T-cell (primary cell): Measurements from ENCODE around the gene MANBA. TPM values are rescaled to one million over a fixed set of nuclear protein-coding genes. Genes with fewer than 3 reads are reported as not detected.
"Not testable (repeated sequence)": the region's sequence is repeated elsewhere in the genome, so short reads cannot be mapped to it uniquely, and the experiment has no call there.

ENCODE experiments used
- ATAC-seq, 4 experiments: fragments of 200-7000 bp in 3 of 4; fragments of 150-1000 bp in 1 of 4; cut with Tn5 transposase; replicated peaks in 1 of 4; 1 replicate in 3 of 4; 2 replicates in 1 of 4; pipeline ENCODE4 v1.10.0; 2021; ENCODE audit warnings: moderate library complexity in 3 of 4, mild to moderate bottlenecking in 2 of 4, moderate number of reproducible peaks in 1 of 4
- CTCF ChIA-PET, 2 donors: fragments of 300-600 bp; sonication (Branson Sonifier 250); formaldehyde crosslinking; loops; one replicate each; lab custom pipeline; 2022; ENCODE audit warnings: antibody characterized with exemption in 2 of 2; lab: Charles Lee
- POLR2A ChIA-PET, 2 donors: fragments of 300-600 bp; sonication (Branson Sonifier 250); formaldehyde crosslinking; loops; one replicate each; lab custom pipeline; 2022; ENCODE audit warnings: antibody characterized with exemption in 2 of 2; lab: Charles Lee
- DNase-seq, 35 experiments: peaks; one replicate each; pipeline versions ENCODE4 v3.0.0 to v3.0.0-alpha.2; 2013 to 2023
- H3K27ac ChIP-seq: one replicate; pipeline ENCODE4 v1.5.1; 2013; ENCODE audit warnings: low read length
- H3K27me3 ChIP-seq, 2 experiments: replicated peaks in 1 of 2; 1 replicate in 1 of 2; 2 replicates in 1 of 2; pipeline versions ENCODE4 v1.6.1 to v1.7.0; 2013; ENCODE audit warnings: low read length in 1 of 2, mixed read lengths in 1 of 2; ENCODE audit not compliant: control insufficient read depth in 2 of 2, insufficient read depth in 2 of 2; ENCODE audit errors: extremely low read depth in 1 of 2
- H3K36me3 ChIP-seq, 2 donors: 1 replicate in 1 of 2; 2 replicates in 1 of 2; pipeline versions ENCODE4 v1.6.1 to v1.7.0; 2013; ENCODE audit warnings: low read length in 1 of 2; ENCODE audit not compliant: control insufficient read depth in 2 of 2, insufficient read depth in 1 of 2; ENCODE audit errors: extremely low read depth in 1 of 2
- H3K4me1 ChIP-seq, 2 experiments: 1 replicate in 1 of 2; 2 replicates in 1 of 2; pipeline versions ENCODE4 v1.6.1 to v1.7.0; 2013; ENCODE audit warnings: low read length in 2 of 2, mixed read lengths in 1 of 2; ENCODE audit not compliant: insufficient read depth in 2 of 2, control insufficient read depth in 1 of 2; ENCODE audit errors: extremely low read depth in 1 of 2
- H3K4me3 ChIP-seq, 2 donors: 1 replicate in 1 of 2; 2 replicates in 1 of 2; pipeline versions ENCODE4 v1.5.1 to v1.7.0; 2013; ENCODE audit warnings: mild to moderate bottlenecking in 2 of 2, low read length in 1 of 2, moderate library complexity in 1 of 2; ENCODE audit not compliant: control insufficient read depth in 1 of 2; ENCODE audit errors: extremely low read depth in 1 of 2
- H3K9me3 ChIP-seq: 2 replicates; pipeline ENCODE4 v1.7.0; 2013
- H3K27ac Mint-ChIP-seq, 2 donors: one replicate each; pipeline ENCODE4 v1.8.0; 2020 to 2021; ENCODE audit warnings: mild to moderate bottlenecking in 2 of 2, mixed read lengths in 2 of 2
- H3K27me3 Mint-ChIP-seq, 2 donors: one replicate each; pipeline ENCODE4 v1.8.0; 2021 to 2022; ENCODE audit warnings: mixed read lengths in 2 of 2
- H3K36me3 Mint-ChIP-seq: one replicate; pipeline ENCODE4 v1.8.0; 2021; ENCODE audit warnings: mixed read lengths
- H3K4me1 Mint-ChIP-seq, 3 donors: one replicate each; pipeline ENCODE4 v1.8.0; 2020 to 2022; ENCODE audit warnings: mixed read lengths in 3 of 3, mild to moderate bottlenecking in 1 of 3
- H3K4me3 Mint-ChIP-seq, 3 donors: one replicate each; pipeline ENCODE4 v1.8.0; 2020 to 2022; ENCODE audit warnings: mild to moderate bottlenecking in 3 of 3, mixed read lengths in 3 of 3, moderate library complexity in 3 of 3
- H3K9me3 Mint-ChIP-seq, 3 donors: one replicate each; pipeline ENCODE4 v1.8.0; 2020 to 2022; ENCODE audit warnings: mixed read lengths in 3 of 3
- WGBS: methylation state at CpG from one replicate; pipeline ENCODE4 v1.1.5; 2013; ENCODE audit warnings: missing lambda C conversion rate; ENCODE audit not compliant: insufficient coverage; 5-methylcytosine and 5-hydroxymethylcytosine counted together
- total RNA-seq, 35 experiments: library from RNA in 6 of 35; stranded (reverse) in 6 of 35; fragments of 120-200 nt in 1 of 35; gene quantifications; one replicate each; pipeline versions ENCODE4 v1.2.1 to v1.2.4 and lab custom pipeline; 2013 to 2026

Gene MANBA
- total RNA-seq, 5 donors from 2014 or later (not counting 1 experiment from before 2014, with no cell fraction given), result 20.8 to 27.8 (median 24.2) TPM

- no peaks in the 10 kb centered on the region for H3K27me3 ChIP-seq
- DNase-seq (peak in 4 of 35 experiments; percentile 3 to 29 (median 8)), ATAC-seq (peak in 2 of 4 experiments; percentile 27 to 62)
- H3K4me1 Mint-ChIP-seq, result peaks cover 37 to 60% (median 42%) of the 10 kb centered on the region in 3 donors
- H3K9me3 Mint-ChIP-seq, result peaks cover 12 to 36% (median 17%) of the 10 kb centered on the region in 3 donors
- H3K27ac ChIP-seq, result no peak overlapping the region
- no peaks in the 10 kb centered on the region for H3K36me3 ChIP-seq
- H3K4me3 Mint-ChIP-seq, result no peak overlapping the region
- H3K36me3 Mint-ChIP-seq, result peaks cover 79% of the 10 kb centered on the region
- ChIA-PET POLR2A (interaction anchor here in 1 of 2 donors (0.7 kb wide), 1 partner anchor 1701 kb away, joined by 4 read pairs; no protein-coding TSS in a partner anchor), CTCF (no interaction called here)
- H3K27me3 Mint-ChIP-seq, result no peaks in the 10 kb centered on the region
- H3K4me3 ChIP-seq, result no peak overlapping the region
- H3K9me3 ChIP-seq, result peaks cover 3% of the 10 kb centered on the region
- H3K27ac Mint-ChIP-seq, result no peak overlapping the region
- WGBS, result 94% methylated on average over 4 of the region's 5 CpGs
- peaks cover 4 to 8% of the 10 kb centered on the region in 2 experiments for H3K4me1 ChIP-seq
Observed at GRCh38 chr4:102734591-102735385, 26.0 kb downstream of the MANBA start.

GRCh38 chr4:102734116-102734515 lies 26.7 kb downstream of the MANBA start:
- peaks cover 7 to 31% (median 14%) of the 10 kb centered on the region in 3 donors for H3K9me3 Mint-ChIP-seq
- CTCF ChIA-PET, result no interaction called here

GRCh38 chr4:102733084-102733483 lies 27.7 kb downstream of the MANBA start:
- Histone ChIP-seq H3K4me1 (peaks cover 4 to 8% of the 10 kb centered on the region in 2 experiments), H3K27me3 (no peaks in the 10 kb centered on the region), H3K9me3 (peaks cover 3% of the 10 kb centered on the region), H3K4me3 (no peak overlapping the region), H3K27ac (no peak overlapping the region), H3K36me3 (no peaks in the 10 kb centered on the region)
- no peak overlapping the region for H3K4me3 Mint-ChIP-seq
- ChIA-PET POLR2A (no interaction called here), CTCF (no interaction called here)
- no peak for DNase-seq
- ATAC-seq, result no peak
- WGBS, result no CpG with 5 or more reads among the region's 3 CpGs
- H3K4me1 Mint-ChIP-seq, result peaks cover 34 to 53% (median 47%) of the 10 kb centered on the region in 3 donors
- no peaks in the 10 kb centered on the region for H3K27me3 Mint-ChIP-seq
- peaks cover 70% of the 10 kb centered on the region for H3K36me3 Mint-ChIP-seq
- H3K27ac Mint-ChIP-seq, result no peak overlapping the region
- H3K9me3 Mint-ChIP-seq, result peaks cover 0 to 21% (median 9%) of the 10 kb centered on the region in 3 donors

More at GRCh38 chr4:102734116-102734515, 26.7 kb downstream of the MANBA start:
- no peak overlapping the region for H3K27ac ChIP-seq
- H3K36me3 ChIP-seq, result no peaks in the 10 kb centered on the region
- H3K4me3 ChIP-seq, result no peak overlapping the region
- WGBS, result no CpG with 5 or more reads among the region's 5 CpGs
- no peaks in the 10 kb centered on the region for H3K27me3 ChIP-seq
- peaks cover 39 to 61% (median 47%) of the 10 kb centered on the region in 3 donors for H3K4me1 Mint-ChIP-seq
- H3K4me1 ChIP-seq, result peaks cover 4 to 8% of the 10 kb centered on the region in 2 experiments
- POLR2A ChIA-PET, result no interaction called here
- peaks cover 3% of the 10 kb centered on the region for H3K9me3 ChIP-seq
- peaks cover 79% of the 10 kb centered on the region for H3K36me3 Mint-ChIP-seq
- no peak for ATAC-seq
- no peak for DNase-seq
- no peaks in the 10 kb centered on the region for H3K27me3 Mint-ChIP-seq
- H3K27ac Mint-ChIP-seq, result no peak overlapping the region
- no peak overlapping the region for H3K4me3 Mint-ChIP-seq

- no peak for DNase-seq
- Mint-ChIP-seq H3K4me1 (peaks cover 32 to 50% (median 43%) of the 10 kb centered on the region in 3 donors), H3K4me3 (no peak overlapping the region), H3K27me3 (no peaks in the 10 kb centered on the region), H3K27ac (no peak overlapping the region), H3K9me3 (peaks cover 0 to 21% (median 9%) of the 10 kb centered on the region in 3 donors), H3K36me3 (peaks cover 66% of the 10 kb centered on the region)
- H3K4me1 ChIP-seq, result peaks cover 4 to 8% of the 10 kb centered on the region in 2 experiments
- H3K27me3 ChIP-seq, result no peaks in the 10 kb centered on the region
- no peak overlapping the region for H3K4me3 ChIP-seq
- no peaks in the 10 kb centered on the region for H3K36me3 ChIP-seq
- H3K27ac ChIP-seq, result no peak overlapping the region
- ATAC-seq, result no peak
- ChIA-PET CTCF (no interaction called here), POLR2A (no interaction called here)
- H3K9me3 ChIP-seq, result peaks cover 3% of the 10 kb centered on the region
- WGBS, result 100% methylated on average over 2 of the region's 5 CpGs
Observed at GRCh38 chr4:102732678-102733077, 28.1 kb downstream of the MANBA start.

- Mint-ChIP-seq H3K36me3 (peaks cover 58% of the 10 kb centered on the region), H3K27me3 (no peaks in the 10 kb centered on the region), H3K9me3 (peaks cover 0 to 21% (median 9%) of the 10 kb centered on the region in 3 donors), H3K4me3 (no peak overlapping the region), H3K4me1 (peaks cover 23 to 38% (median 30%) of the 10 kb centered on the region in 3 donors), H3K27ac (no peak overlapping the region)
- 100% methylated on average over 2 of the region's 5 CpGs for WGBS
- Histone ChIP-seq H3K27me3 (no peaks in the 10 kb centered on the region), H3K36me3 (no peaks in the 10 kb centered on the region), H3K9me3 (peaks cover 3% of the 10 kb centered on the region), H3K4me1 (peaks cover 4 to 8% of the 10 kb centered on the region in 2 experiments), H3K4me3 (no peak overlapping the region), H3K27ac (no peak overlapping the region)
- ATAC-seq (no peak), DNase-seq (no peak)
- ChIA-PET CTCF (interaction anchor here in 1 of 2 donors (0.6 kb wide), 1 partner anchor 96 kb away, joined by 3 read pairs; no protein-coding TSS in a partner anchor), POLR2A (interaction anchor here in 1 of 2 donors (0.6 kb wide), 1 partner anchor 150 kb away, joined by 7 read pairs; no protein-coding TSS in a partner anchor)
Observed at GRCh38 chr4:102730968-102731533, 29.7 kb downstream of the MANBA start.

- H3K36me3 ChIP-seq, DNase-seq, H3K9me3 ChIP-seq, CTCF ChIA-PET, H3K27me3 ChIP-seq, H3K27ac Mint-ChIP-seq, ATAC-seq, H3K4me3 ChIP-seq, H3K4me1 ChIP-seq, H3K27me3 Mint-ChIP-seq, POLR2A ChIA-PET, H3K27ac ChIP-seq, H3K4me3 Mint-ChIP-seq: not testable (repeated sequence)
- Mint-ChIP-seq H3K36me3 (peaks cover 63% of the 10 kb centered on the region), H3K4me1 (peaks cover 11 to 22% (median 17%) of the 10 kb centered on the region in 3 donors), H3K9me3 (peaks cover 0 to 21% (median 9%) of the 10 kb centered on the region in 3 donors)
- 83% methylated on average over 1 of the region's 3 CpGs for WGBS
Observed at GRCh38 chr4:102729486-102729885, 31.3 kb downstream of the MANBA start.
